Calu3 (cell line): ENCODE results near the gene IQCK. TPM values are rescaled to one million over a fixed set of nuclear protein-coding genes. Genes with fewer than 3 reads are reported as not detected.

Experiments used
- BruUV-seq: library from RNA; stranded (reverse); fragments of 400-500 nt; replicated peaks from 2 replicates; lab custom pipeline; 2021; lab: Mats Ljungman, UMichigan
- CTCF ChIA-PET: fragments of 300-600 bp; sonication (Branson Sonifier 250); formaldehyde crosslinking; loops from one replicate; lab custom pipeline; 2022; ENCODE audit warnings: antibody characterized with exemption; lab: Charles Lee
- DNase-seq: peaks from one replicate; pipeline ENCODE4 v3.0.0; 2022
- H3K27ac Mint-ChIP-seq: one replicate; pipeline ENCODE4 v1.8.0; 2022; ENCODE audit warnings: mixed read lengths; ENCODE audit not compliant: unreplicated experiment
- H3K27me3 Mint-ChIP-seq: one replicate; pipeline ENCODE4 v1.8.0; 2022; ENCODE audit warnings: mixed read lengths; ENCODE audit not compliant: unreplicated experiment
- H3K36me3 Mint-ChIP-seq: one replicate; pipeline ENCODE4 v1.8.0; 2022; ENCODE audit warnings: mild to moderate bottlenecking, moderate library complexity, mixed read lengths; ENCODE audit not compliant: insufficient read depth, unreplicated experiment
- H3K4me1 Mint-ChIP-seq: one replicate; pipeline ENCODE4 v1.8.0; 2022; ENCODE audit warnings: mild to moderate bottlenecking, low read depth, mixed read lengths; ENCODE audit not compliant: unreplicated experiment
- H3K4me3 Mint-ChIP-seq: one replicate; pipeline ENCODE4 v1.8.0; 2022; ENCODE audit warnings: mild to moderate bottlenecking, low read depth, moderate library complexity, mixed read lengths; ENCODE audit not compliant: unreplicated experiment
- H3K9me3 Mint-ChIP-seq: one replicate; pipeline ENCODE4 v1.8.0; 2022; ENCODE audit warnings: low read depth, mixed read lengths; ENCODE audit not compliant: unreplicated experiment
- intact Hi-C: fragments of 100-400 bp; cut with micrococcal nuclease; formaldehyde crosslinking; loops from one replicate; pipeline ENCODE4 v1.10.0; 2022; ENCODE audit not compliant: unreplicated experiment
- total RNA-seq: library from RNA; stranded (reverse); gene quantifications from 2 replicates; pipeline ENCODE4 v1.2.3, GENCODE V29; 2022
- TF ChIP-seq, protein P1 (sequence below): fragments of 200-600 bp; IDR thresholded peaks from one replicate; pipeline ENCODE4 v1.8.0; 2022; ENCODE audit warnings: antibody characterized with exemption; ENCODE audit not compliant: unreplicated experiment

IQCK gene
- total RNA-seq, 1 experiment from 2014 or later = 42.5 TPM

DNA sequence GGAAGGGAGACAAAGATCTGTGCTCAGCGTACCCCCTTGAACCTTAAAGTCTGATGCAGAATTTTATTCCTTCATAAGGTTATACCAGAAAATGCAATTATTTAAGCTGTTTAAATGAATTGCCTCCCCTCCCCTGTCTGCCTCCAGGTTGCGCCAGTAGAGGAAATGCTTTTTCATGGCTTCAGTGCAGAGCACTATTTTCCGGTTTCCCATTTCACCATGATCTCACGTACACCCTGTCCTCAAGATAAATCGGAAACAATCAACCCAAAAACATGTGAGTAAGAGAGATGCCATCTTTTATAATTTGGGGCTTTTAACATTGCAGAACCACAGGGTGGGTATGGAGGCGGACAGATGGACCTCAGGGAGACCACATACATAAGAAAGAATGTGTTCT lies 15.5 kb downstream of the IQCK start:
- no TSS peak for BruUV-seq
- no peak for DNase-seq
- no peaks in the 10 kb centered on the region for H3K9me3 Mint-ChIP-seq
- CTCF ChIA-PET = interaction anchor here (0.7 to 1.6 kb wide), 2 partner anchors 10 to 304 kb away, joined by 3 to 4 read pairs; no protein-coding TSS in a partner anchor
- no peak overlapping the region for H3K27ac Mint-ChIP-seq
- intact Hi-C loops = no loop called here
- H3K36me3 Mint-ChIP-seq = peaks cover 20% of the 10 kb centered on the region
- TF ChIP-seq, protein P1, sequence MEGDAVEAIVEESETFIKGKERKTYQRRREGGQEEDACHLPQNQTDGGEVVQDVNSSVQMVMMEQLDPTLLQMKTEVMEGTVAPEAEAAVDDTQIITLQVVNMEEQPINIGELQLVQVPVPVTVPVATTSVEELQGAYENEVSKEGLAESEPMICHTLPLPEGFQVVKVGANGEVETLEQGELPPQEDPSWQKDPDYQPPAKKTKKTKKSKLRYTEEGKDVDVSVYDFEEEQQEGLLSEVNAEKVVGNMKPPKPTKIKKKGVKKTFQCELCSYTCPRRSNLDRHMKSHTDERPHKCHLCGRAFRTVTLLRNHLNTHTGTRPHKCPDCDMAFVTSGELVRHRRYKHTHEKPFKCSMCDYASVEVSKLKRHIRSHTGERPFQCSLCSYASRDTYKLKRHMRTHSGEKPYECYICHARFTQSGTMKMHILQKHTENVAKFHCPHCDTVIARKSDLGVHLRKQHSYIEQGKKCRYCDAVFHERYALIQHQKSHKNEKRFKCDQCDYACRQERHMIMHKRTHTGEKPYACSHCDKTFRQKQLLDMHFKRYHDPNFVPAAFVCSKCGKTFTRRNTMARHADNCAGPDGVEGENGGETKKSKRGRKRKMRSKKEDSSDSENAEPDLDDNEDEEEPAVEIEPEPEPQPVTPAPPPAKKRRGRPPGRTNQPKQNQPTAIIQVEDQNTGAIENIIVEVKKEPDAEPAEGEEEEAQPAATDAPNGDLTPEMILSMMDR = no peak
- no peaks in the 10 kb centered on the region for H3K27me3 Mint-ChIP-seq
- H3K4me1 Mint-ChIP-seq = no peaks in the 10 kb centered on the region
- H3K4me3 Mint-ChIP-seq = no peak overlapping the region

DNA sequence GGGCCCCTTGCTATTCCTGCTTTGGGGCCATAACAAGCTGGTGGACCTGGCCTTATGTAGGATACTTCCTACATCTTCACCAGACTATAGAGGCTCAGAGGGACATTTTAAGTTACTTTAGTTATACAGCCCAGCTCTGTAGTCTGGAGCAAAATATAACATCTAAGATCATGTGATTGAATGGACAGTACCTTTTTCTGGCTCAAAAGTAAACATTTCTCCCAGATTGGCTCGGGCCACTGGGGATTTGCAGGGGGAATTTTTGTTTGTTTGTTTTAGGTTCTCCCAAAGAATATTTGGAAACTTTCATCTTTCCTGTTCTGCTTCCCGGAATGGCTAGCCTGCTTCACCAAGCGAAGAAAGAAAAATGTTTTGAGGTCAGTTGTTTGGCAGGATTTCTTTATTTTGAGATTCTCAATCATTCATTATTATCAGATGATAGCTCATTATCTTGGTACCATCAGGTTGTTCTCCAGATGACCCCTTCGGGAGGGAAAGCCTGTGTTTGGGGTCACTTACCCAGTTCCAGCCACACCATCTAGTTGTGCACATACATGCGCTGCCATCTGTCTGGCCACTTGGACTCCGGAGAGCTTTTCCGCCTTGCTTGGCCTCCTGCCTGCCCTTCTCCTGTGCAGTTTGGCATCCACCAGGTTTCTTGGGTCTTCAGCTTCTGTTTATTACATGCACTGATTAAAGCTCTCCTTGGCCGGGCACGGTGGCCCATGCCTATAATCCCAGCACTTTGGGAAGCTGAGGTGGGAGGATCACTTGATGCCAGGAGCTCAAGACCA lies 17.2 kb downstream of the IQCK start:
- peaks cover 29% of the 10 kb centered on the region for H3K36me3 Mint-ChIP-seq
- no peaks in the 10 kb centered on the region for H3K4me1 Mint-ChIP-seq
- BruUV-seq = no TSS peak
- intact Hi-C loops = no loop called here
- TF ChIP-seq, protein P1 = no peak
- no peaks in the 10 kb centered on the region for H3K9me3 Mint-ChIP-seq
- H3K27ac Mint-ChIP-seq = no peak overlapping the region
- H3K27me3 Mint-ChIP-seq = no peaks in the 10 kb centered on the region
- H3K4me3 Mint-ChIP-seq = no peak overlapping the region
- no peak for DNase-seq
- CTCF ChIA-PET = interaction anchor here (0.6 to 0.7 kb wide), 2 partner anchors 149 to 711 kb away, joined by 3 read pairs; no protein-coding TSS in a partner anchor

DNA sequence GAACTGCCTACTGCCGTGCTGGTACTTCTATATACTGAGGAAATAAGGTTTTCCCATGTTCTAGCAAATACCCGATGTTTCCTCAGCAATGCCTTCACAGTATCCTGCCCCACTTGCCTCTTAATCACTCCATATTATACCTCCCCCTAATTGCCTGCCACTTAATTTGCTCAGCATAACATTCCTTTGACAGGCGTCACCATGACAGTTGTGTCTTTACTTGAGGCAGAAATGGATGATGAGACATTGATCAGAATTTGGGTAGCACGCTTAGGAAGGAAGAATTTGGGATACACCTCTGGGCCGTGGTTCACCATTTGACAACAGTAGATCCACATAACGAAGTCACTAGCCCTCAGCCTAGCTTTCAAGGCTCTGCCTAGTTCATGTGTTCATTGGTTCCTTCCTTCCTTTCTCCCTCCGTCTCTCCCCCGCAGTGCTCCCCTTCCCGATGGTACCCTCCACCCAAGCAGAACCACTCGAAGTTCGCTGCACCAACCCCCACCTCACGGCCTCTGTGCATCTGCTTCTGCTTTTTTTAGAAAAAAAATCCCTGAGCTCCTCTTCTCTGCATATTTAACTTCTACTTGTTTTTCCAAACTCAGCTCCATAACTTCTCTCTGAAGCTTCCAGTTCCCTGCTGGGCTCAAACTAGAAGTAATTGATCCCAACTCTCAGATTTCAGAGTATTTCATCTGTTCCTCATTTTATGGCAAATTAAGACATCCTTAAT lies 19.4 kb downstream of the IQCK start:
- Mint-ChIP-seq H3K27me3 (no peaks in the 10 kb centered on the region), H3K9me3 (no peaks in the 10 kb centered on the region), H3K4me3 (no peak overlapping the region), H3K4me1 (peaks cover 6% of the 10 kb centered on the region), H3K36me3 (peaks cover 34% of the 10 kb centered on the region), H3K27ac (no peak overlapping the region)
- TF ChIP-seq, protein P1 = no peak
- no TSS peak for BruUV-seq
- DNase-seq = no peak
- intact Hi-C loops = no loop called here
- CTCF ChIA-PET = no interaction called here

DNA sequence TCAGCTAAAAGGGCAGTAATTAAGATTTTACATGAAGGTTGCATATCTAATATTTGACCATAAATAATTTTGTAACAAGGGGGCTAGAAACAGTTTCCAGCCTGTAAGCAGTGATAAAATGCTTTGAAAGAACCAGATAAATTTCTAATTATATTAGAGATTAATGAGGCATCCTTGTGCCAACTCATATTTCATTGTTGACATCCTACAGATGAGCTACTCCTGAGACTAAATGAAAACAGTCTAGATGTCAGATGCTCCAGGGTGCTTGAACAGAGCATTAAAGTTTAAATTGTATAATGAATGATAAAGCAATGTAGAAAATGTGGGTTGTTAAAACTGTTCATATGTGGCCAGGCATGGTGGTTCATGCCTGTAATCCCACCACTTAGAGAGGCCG lies 23.3 kb downstream of the IQCK start:
- no peak for DNase-seq
- H3K4me1 Mint-ChIP-seq = peaks cover 43% of the 10 kb centered on the region
- H3K36me3 Mint-ChIP-seq = peaks cover 33% of the 10 kb centered on the region
- no TSS peak for BruUV-seq
- H3K27me3 Mint-ChIP-seq = no peaks in the 10 kb centered on the region
- CTCF ChIA-PET = no interaction called here
- TF ChIP-seq, protein P1 = no peak
- H3K27ac Mint-ChIP-seq = no peak overlapping the region
- no peak overlapping the region for H3K4me3 Mint-ChIP-seq
- intact Hi-C loops = no loop called here
- H3K9me3 Mint-ChIP-seq = no peaks in the 10 kb centered on the region
